Measurements from ENCODE around the gene ADCY10.
"Not testable (repeated sequence)": the region's sequence is repeated elsewhere in the genome, so short reads cannot be mapped to it uniquely, and the experiment has no call there.

- not testable (repeated sequence) for TF ChIP-seq POLR2A, POLR2AphosphoS5 (IDR thresholded peaks at IDR 0.05; ENCODE audit: low read depth, low read length)
These were observed 47.6 kb downstream of the ADCY10 start for GRCh38 chr1:167866326-167866725.
